HG02840 (cell line): Measurements from ENCODE around the gene ACOX1.

Experiments used
- ATAC-seq: cut with Tn5 transposase; IDR thresholded peaks from one replicate; pipeline ENCODE4 v1.9.1; 2021; ENCODE audit warnings: mild to moderate bottlenecking, moderate library complexity, moderate number of reproducible peaks; ENCODE audit not compliant: unreplicated experiment, low FRiP score

The ACOX1 gene

GRCh38 chr17:76008630-76009425 lies 29.9 kb upstream of the ACOX1 start:
- no peak for ATAC-seq

GRCh38 chr17:76008208-76008607 lies 29.2 kb upstream of the ACOX1 start:
- ATAC-seq = no peak

DNA sequence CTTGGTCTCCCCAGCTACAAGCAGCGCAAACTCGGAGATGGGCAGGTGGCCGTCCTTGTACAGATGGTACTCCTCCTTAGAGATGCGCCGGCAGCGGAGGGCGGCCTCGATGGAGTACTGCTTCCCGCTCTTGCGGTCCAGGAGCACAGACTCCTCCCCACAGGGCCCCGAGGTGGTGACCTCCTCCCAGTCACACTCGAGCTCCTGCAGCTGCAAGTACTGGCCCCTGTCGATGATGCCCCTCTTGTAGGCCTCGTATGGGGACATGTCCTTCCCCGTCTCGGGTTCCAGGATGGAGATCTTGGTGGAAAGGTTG lies 28.8 kb upstream of the ACOX1 start:
- no peak for ATAC-seq

DNA sequence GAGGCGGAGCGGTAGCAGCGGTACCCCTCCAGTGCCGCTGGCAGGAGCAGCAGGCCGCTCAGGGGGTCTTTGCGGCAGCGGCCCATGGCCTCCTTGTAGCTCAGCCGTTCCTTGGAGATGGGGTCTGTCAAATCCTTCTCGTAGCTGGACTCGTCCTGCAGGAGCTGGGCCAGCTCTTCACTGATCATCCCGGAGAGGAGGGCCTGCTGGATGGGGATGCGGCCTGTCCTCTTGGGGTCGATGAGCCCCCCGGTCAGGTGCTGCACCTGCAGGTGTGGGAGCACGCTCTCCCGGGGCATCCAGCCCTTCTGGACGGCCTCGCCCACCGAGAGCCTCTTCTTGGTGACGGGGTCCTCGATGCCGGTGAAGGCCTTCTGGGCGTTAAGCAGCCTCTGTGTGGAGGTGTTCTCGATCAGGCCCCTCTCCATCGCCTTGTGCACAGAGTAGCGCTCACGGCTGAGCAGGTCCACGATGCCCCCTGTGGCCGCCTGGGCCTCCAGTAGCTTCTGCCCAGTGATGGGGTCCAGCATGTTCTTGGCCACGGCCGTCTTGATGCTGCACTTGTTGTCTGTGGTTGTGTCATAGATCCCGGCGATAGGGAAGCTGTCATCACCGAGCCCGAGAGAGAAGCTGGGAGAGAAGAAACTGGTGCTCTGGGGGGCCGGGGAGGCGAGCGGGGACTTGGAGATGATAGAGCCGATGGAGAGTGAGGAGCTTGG lies 28.3 kb upstream of the ACOX1 start:
- ATAC-seq = no peak

DNA sequence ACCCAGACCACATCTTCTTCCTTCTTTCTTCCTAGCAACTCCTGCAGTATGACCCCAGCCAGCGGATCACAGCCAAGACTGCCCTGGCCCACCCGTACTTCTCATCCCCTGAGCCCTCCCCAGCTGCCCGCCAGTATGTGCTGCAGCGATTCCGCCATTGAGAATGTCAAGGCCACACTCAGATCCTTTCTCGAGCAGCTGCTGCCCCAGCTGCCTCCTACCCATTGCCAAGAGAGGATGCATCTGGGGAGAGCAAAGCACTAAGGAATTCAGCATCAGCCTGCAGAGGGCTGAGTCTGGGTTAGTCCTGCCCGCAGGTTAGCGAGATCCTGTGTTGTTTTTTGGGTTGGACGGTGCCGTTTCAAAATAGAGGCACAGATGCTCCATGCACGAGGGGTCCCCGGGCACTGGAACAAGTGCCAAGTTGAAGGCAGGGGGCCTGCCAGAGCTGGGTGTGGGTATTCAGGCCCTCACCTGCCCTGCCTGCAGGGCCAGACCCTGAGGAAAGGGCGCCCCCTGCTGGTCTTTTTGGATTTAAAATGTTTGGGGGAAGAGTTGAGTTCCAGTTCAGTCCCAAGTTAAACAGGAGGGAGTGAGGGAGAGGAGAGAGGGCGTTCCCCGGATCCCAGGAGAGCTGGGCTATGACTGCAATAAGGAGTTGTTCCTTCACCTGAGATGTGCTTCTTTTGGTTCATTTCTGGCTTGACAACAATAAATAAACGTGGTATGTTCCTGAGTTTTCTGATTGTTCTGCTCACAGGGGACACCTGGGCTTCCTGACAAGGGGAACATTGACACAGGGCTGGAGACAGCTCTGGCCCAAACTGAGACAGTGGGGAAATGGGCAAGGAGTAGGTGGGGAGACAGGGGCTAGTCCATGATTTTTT lies 26.5 kb upstream of the ACOX1 start:
- ATAC-seq = no peak

GRCh38 chr17:76004750-76005262 lies 25.8 kb upstream of the ACOX1 start:
- no peak for ATAC-seq

- no peak for ATAC-seq
These were observed 24.9 kb upstream of the ACOX1 start for GRCh38 chr17:76003915-76004314.

DNA sequence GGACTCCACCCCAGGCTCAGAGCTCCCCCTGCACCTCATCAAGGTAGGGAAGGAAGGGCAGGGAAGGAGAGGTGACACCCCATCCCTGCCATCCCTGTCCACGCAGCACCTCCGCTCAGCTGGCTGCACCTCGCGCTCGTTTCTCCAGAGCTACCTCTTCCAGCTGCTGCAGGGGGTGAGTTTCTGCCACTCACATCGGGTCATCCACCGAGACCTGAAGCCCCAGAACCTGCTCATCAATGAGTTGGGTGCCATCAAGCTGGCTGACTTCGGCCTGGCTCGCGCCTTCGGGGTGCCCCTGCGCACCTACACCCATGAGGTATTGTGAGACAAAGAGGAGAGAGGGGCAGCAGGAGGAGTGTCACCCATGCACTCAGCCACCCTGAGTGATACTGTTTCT lies 23.1 kb upstream of the ACOX1 start:
- ATAC-seq = no peak

GRCh38 chr17:76000755-76001521 lies 22.0 kb upstream of the ACOX1 start, which contains the start of gene CDK3:
CDK3 (plus strand) TSS chr17:76000855; CDS start chr17:76001426, 571 bp downstream.
- ATAC-seq = no peak

DNA sequence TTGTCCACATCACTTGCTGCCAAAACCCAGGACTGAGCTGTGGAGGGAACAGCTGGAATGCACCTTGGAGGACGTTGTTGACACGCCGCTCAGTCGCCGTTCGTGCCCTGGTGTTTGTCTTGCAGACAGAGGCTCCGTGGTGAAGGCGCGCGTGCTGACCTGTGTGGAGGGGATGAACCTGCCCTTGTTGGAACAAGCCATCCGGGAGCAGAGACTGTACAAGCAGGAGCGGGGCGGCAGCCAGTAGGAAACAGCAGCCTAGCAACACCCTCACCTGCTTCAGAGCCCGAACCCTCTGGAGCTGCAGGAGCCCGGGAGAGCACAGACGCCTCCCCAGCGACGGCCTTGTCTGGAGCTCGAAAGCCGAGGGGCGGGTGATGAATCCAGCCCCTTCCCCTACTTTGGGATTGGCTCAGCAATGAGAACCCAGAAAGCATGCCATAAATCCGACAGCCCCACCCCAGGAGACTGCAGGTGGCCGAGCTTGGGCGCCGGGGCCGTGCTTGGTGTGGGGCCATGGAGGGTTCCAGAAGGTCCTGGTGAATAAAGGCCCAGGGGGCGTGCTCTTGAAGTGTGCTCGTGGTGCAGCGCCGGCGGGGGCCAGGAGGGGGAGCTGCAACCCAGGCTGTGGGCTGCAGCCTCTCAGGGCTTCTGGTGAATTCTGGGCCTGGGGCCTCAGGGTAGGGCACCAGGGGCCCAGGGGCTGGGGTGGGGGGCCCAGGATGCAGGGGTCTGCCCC lies 21.2 kb upstream of the ACOX1 start:
- no peak for ATAC-seq

DNA sequence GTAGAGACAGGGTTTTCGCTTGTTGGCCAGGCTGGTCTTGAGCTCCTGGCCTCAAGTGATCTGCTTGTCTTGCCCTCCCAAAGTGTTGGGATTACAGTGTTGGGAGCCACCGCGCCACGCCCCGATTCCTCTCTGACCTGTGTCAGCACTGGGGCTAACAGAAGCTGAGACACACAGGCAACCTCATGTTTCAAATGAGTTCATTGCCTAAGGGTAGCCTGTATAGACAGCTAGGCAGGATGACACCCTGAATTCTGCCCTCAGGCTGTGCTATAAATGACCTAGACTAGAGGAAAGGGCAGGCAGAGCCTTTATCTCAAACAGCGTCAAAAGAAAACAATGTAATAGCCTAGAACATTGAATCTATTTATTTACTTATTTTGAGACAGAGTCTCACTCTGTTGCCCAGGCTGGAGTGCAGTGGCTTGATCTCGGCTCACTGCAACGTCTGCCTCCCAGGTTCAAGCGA lies 19.4 kb upstream of the ACOX1 start:
- ATAC-seq = no peak

- no peak for ATAC-seq
These were observed 18.0 kb upstream of the ACOX1 start for GRCh38 chr17:75996665-75997590.

DNA sequence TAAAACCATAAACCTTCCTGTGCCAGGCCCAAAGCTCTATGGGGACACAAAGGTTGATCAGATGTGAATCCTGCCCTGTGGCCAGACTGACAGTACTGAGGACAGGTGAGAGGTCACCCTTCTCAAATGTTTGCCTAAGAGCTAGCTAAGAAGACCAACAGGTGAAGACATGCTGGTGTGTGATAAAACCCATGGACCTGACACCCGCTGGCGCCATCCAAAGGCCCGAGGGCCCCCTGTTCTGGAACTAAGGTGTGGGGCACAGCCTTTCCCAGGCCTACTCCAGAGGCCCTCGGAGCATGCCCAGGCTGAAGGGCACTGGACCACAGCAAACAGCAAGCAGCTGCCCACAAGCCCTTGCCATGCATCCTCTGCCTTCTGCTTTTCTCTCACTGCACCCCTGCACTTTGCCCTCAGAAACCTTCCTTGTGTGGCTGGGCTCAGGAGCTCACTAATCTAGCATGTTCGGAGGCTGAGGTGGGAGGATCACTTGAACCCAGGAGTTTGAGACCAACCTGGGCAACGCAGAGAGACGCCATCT lies 16.5 kb upstream of the ACOX1 start:
- ATAC-seq = no peak

DNA sequence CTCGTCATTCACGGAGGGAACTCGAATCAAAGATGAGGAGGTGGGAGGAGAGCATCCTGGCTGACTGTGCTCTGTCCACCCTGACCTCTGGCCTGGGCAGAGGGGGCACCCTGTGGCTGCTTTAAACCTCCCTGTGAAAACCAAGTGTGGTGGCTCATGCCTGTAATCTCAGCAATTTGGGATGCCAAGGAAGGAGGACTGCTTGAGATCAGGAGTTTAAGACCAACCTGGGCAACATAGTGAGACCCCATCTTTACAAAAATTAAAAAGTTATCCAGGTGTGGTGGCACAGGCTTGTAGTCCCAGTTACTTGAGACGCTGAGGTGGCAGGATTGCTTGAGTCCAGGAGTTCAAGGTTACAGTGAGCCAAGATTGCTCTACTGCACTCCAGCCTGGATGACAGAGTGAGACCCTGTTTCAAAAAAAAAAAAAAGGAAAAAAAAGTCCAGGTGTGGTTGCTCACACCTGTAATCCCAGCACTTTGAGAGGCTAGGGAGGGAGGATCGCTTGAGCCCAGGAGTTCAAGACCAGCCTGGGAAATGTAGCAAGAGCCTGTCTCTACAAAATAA lies 15.9 kb upstream of the ACOX1 start:
- no peak for ATAC-seq

DNA sequence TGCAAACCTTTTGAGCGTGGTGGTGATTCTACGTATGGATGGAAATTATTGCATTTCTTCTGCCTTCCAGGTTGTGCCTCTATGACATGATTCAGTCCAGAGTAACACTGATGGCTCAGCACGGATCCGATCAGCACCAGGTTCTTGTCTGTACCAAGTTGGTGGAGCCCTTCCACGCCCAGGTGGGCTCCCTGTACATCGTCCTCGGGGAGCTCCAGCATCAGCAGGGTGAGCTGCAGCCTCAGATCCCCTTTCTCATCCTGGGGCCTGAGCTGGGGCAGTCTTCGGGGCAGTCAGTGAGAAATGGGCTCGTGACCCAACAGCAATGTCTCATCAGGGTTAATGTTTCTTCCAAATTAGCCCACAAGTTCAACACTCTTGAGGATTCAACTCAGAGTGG lies 12.4 kb upstream of the ACOX1 start:
- ATAC-seq = no peak

DNA sequence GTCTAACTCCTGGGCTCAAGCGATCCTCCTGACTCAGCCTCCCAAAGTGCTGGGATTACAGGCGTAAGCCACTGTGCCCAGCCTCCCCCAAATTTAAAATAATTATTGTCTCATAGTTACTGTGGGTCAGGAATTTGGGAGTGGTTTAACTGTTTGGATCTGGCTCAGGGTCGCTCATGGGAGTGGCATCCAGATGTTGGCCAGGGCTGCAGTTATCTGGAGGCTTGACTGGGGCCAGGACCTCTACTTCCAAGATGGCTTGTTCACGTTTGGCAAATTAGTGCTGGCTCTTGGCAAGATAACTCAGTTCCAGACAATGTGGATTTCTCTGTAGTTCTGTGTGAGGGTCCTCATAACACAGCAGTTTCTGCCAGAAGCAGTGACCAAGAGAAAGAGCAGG lies 8.1 kb upstream of the ACOX1 start:
- ATAC-seq = no peak

- no peak for ATAC-seq
These were observed 7.0 kb upstream of the ACOX1 start for GRCh38 chr17:75985986-75986385.
